D721Med (cell line): ENCODE results near the gene SCAF4.

ENCODE experiments used
- DNase-seq: peaks from one replicate; pipeline ENCODE4 v3.0.0; 2011; ENCODE audit warnings: low spot score; ENCODE audit not compliant: insufficient read length
- FAIRE-seq: peaks from 2 replicates; lab custom pipeline; 2011; peaks lifted over from hg19 to GRCh38; lab: Jason Lieb, UNC
- CTCF ChIP-seq: IDR thresholded peaks from 2 replicates; pipeline ENCODE4 v1.5.1; 2012; ENCODE audit warnings: mild to moderate bottlenecking, control low read depth; ENCODE audit not compliant: insufficient read depth; ENCODE audit errors: missing control alignments

SCAF4 gene

GRCh38 chr21:31622397-31622796, 109.5 kb downstream of the SCAF4 start:
- TF ChIP-seq CTCF: no peak
- FAIRE-seq: no peak
- no peak for DNase-seq
